HG03432 (cell line): Measurements from ENCODE around the gene PAK1IP1.
"Not testable (repeated sequence)": the region's sequence is repeated elsewhere in the genome, so short reads cannot be mapped to it uniquely, and the experiment has no call there.

Experiments
- ATAC-seq: cut with Tn5 transposase; IDR thresholded peaks from one replicate; pipeline ENCODE4 v1.9.1; 2021; ENCODE audit warnings: mild to moderate bottlenecking, moderate library complexity; ENCODE audit not compliant: unreplicated experiment

PAK1IP1 gene, protein sequence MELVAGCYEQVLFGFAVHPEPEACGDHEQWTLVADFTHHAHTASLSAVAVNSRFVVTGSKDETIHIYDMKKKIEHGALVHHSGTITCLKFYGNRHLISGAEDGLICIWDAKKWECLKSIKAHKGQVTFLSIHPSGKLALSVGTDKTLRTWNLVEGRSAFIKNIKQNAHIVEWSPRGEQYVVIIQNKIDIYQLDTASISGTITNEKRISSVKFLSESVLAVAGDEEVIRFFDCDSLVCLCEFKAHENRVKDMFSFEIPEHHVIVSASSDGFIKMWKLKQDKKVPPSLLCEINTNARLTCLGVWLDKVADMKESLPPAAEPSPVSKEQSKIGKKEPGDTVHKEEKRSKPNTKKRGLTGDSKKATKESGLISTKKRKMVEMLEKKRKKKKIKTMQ

DNA sequence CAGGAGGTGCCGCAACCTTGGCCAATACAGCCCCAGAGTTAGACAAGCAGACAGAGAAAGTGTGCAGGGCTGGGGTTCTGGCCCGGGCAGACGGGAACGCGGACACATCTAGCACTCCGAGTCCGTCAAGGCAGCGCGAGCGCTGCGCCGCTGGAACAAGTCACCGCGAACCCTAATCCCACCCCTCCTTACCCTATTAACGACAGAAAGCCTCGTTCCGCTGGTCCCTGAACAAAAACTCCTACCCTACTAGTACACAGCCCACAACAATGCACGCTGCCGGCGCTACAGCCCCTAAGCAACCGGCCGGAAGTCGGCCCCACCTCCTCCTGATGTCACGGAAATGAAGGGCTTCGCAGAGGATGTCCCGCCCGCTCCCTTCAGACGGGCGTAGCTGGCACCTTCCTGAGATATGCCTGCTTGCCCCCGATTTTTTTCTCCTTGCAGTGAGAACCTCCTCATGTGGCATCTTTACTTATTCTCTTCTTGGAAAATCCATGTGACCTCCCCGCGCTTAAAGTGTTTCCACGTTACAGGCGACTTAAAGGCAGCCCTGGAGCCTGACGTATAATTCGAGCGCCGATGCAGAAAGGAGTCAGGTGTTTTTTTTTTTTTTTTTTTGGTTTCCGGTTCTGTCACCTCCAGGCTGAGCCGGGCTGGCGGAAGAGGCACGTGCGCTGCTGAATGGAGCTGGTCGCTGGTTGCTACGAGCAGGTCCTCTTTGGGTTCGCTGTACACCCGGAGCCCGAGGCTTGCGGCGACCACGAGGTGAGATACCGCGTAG lies at the start of gene PAK1IP1, which contains the start of gene C6orf52:
TSS of gene PAK1IP1 (plus strand) at position 671 of the 784 bp plus-strand sequence. CDS start at position 685, 14 bp downstream.
TSS of gene C6orf52 (minus strand) at position 315 of the 784 bp plus-strand sequence. CDS start 7,066 bp downstream, outside the sequence.
- ATAC-seq = peak; percentile 98

GRCh38 chr6:10655508-10656055 lies 39.2 kb upstream of the PAK1IP1 start:
- ATAC-seq = no peak

DNA sequence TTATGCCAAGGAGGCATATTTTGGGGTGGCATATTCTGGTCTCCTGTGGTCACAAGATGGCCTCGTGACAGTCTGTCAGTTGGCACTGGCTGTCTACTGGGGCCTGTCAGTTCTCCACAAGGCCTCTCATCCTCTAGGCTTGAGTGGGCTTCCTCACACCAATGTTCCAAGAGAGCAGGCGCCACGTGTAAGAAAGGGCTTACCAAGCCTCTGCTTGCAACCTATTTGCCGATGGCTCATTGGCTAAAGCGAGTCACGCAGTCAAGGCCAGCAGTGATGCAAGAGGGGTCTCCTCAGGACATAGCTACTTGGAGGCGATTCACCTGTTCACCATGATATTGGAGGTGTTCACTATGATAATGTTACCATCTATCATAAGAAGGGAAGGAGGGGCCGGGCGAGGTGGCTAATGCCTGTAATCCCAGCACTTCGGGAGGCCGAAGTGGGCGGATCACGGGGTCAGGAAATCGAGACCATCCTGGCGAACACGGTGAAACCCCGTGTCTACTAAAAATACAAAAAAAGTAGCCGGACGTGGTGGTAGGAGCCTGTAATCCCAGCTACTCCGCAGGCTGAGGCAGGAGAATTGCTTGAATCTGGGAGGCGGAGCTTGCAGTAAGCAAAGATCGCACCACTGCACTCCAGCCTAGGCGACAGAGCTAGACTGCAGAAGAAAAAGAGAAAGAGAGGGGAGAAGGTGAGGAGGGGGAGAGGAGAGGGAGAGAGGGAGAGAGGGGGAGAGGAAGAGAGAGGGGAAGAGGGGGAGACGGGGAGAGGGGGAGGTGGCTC lies 35.7 kb upstream of the PAK1IP1 start:
- no peak for ATAC-seq

GRCh38 chr6:10659699-10660348 lies 34.9 kb upstream of the PAK1IP1 start:
- ATAC-seq = peak; percentile 49

- ATAC-seq = not testable (repeated sequence)
These were observed 34.2 kb upstream of the PAK1IP1 start for GRCh38 chr6:10660431-10661191.

GRCh38 chr6:10662207-10662606 lies 32.6 kb upstream of the PAK1IP1 start:
- no peak for ATAC-seq

DNA sequence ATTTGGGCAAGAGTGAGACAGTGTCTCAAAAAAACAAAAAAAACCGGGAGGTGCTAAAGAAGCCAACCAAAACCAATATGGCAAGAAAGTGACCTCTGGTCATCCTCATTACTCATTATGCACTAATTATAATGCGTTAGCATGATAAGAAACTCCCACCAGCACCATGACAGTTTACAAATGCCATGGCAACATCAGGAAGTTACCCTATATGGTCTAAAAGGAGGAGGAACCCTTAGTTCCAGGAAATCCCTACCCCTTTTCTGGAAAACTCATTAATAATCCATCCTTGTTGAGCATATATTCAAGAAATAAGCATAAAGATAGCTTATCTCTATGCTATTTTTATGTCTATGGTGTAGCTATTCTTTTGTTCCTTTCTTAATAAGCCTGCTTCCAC lies 32.0 kb upstream of the PAK1IP1 start:
- no peak for ATAC-seq

DNA sequence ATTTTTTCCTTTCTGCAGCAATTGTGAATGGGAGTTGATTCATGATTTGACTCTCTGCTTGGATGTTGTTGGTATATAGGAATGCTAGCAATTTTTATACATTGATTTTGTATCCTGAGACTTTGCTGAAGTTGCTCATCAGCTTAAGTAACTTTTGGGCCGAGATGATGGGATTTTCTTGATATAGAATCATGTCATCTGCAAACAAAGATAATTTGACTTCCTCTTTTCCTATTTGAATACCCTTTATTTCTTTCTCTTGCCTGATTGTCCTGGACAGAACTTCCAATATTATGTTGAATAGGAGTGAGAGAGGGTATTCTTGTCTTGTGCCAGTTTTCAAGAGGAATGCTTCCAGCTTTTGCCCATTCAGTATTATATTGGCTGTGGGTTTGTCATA lies 29.2 kb upstream of the PAK1IP1 start:
- ATAC-seq = not testable (repeated sequence)

GRCh38 chr6:10668126-10668917 lies 26.4 kb upstream of the PAK1IP1 start:
- no peak for ATAC-seq

DNA sequence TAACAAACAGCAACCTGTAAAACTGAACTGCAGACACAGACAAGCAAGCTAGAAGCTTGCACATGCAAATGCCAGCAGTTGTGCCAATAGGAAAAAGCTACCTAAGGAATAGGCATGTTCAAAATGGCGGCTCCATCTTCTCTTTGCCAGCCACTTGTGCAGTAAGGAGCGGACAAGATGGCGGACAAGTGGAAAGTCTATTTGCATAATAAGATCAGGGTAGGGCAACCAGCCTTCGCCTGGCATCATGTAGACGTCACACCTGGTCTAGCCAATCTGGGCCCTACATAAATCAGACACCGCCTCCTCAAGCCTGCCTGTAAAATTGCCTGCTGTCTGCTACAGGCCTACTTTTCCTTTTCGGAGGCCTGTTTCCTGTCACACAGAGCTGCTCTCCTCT lies 18.4 kb upstream of the PAK1IP1 start:
- no peak for ATAC-seq

DNA sequence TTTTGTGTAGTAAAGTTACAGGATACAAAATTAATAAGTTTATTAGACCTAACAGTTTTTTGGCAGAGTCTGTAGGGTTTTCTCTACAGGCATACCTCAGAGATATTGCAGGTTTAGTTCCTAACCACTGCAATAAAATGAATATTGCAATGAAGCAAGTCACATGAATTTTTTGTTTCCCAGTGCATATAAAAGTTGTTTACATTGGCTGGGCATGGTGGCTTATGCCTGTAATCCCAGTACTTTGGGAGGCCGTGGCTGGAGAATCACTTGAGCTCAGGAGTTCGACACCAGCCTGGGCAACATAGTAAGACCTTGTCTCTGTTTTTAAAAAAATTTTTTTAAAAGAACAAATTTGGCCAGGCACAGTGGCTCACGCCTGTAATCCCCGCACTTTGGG lies 16.3 kb upstream of the PAK1IP1 start:
- ATAC-seq = no peak

DNA sequence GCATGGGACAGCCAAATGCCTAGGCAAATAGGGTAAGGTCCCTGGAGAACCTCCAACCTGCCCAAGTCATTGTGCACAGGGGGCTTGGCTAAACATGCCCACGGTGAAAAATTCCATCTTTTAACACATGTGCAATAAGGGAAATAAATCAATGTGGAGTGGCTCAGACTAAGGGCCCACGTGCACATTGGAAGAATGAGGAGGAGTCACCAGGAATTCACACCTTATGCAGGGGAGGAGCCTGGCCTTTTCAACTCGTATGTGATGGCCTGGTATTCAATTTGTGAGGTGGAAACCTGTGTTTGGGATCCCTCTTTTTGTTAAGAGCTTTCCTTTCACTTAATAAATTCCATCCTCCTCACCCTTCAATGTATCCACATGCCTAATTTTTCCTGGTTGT lies 13.0 kb upstream of the PAK1IP1 start:
- no peak for ATAC-seq

DNA sequence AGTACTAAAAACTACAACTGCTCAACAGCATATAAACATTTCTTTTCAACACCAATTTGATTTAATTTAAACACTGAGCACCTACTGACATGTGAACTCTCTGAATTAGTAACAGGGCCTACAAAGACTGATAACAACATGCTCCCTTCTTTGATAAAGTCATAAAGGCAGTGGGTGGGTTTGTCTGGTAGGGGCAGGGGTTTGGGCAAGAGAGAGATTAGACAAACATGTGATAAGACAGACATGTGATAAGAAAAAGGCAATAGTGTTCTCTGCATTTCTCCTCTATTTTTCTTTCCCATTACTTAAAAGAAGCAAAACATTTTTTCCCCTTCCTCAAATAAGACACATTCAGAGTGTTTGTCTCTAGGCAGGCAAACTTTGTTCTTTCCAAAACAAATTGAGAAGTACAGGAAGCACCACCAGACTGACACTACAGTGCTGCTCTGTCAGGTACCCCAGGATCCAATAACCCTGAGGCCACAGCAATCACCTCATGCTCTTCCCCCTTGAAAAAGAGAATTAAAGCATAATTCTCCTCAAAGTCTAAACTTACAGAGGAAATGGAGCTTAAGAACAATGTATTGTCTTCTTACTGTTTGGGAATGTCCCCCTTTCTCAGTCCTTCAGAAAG lies 12.3 kb upstream of the PAK1IP1 start:
- no peak for ATAC-seq

DNA sequence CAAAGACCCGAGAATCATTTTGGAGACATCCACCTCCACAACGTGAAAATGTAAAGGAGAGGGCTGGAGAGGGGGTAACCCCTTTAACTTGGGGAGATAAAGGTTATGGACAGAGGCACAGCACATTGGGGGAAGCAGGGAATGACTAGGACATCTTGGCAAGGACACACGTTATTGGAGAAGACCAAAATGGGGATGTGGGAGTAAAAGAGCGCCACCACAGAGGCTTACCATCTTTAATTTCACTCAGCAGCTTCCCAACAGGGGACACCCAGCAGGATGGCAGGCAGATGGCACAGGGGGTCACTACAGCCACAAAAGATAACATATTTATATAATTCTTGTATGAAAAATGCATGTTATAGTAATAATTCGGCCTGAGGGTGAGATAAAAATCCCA lies 10.2 kb upstream of the PAK1IP1 start:
- ATAC-seq = no peak

- ATAC-seq = no peak
These were observed 9.5 kb upstream of the PAK1IP1 start for GRCh38 chr6:10685092-10685915.

DNA sequence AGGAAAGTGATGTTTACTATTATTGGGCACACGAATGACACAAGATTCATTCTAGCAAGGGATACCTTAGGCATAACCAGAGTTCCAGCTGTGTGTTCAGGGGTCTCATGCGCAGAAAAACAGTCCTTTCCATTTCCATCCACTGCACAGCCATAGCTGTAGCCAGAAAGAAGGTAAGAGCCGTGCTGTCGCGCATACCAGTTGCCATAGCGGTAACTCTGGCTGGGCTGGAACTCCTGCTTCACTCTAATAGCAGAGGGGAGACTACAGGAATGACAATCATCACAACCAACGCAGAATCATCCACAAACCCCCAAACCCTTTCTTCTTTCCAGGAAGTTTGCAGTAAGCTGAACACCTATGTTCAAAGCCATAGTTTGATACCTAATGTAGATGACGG lies 7.9 kb upstream of the PAK1IP1 start:
- no peak for ATAC-seq

DNA sequence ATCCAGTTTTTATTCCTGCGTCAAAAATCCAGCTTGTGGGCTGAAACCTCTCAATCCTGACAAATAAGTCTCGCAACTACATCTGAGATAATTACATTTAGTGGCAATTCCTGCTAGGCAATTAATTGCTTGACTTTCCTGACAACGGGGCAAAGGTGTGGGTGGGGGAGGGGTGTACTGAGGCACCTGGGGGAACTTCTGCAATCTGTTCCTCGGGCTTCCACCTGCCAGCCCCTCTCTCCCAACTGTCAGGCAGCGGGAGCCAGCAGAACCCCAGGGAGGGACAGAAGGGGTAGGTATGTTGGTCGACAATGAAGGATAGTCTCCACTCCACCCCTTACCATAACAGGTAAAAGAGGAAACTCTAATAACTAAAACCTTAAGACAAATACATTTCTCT lies 7.2 kb upstream of the PAK1IP1 start:
- no peak for ATAC-seq
